ENCODE data around the gene HDDC2. TPM values are rescaled to one million over a fixed set of nuclear protein-coding genes. Genes with fewer than 3 reads are reported as not detected.

Gene HDDC2
- total and polyA plus RNA-seq, 2 of the 8 experiments (the other 6 are each of a cell fraction or from before 2014, with no cell fraction given): 89.3 to 129 TPM

- Histone ChIP-seq H3K4me3 (ENCODE audit: extremely low read depth in 1 of 4, insufficient read depth in 2 of 4, low read depth in 3 of 4, low read length in 4 of 4) (no peak overlapping the region), H2BK20ac (ENCODE audit: low read length) (no peak overlapping the region), H4K8ac (ENCODE audit: extremely low read depth, insufficient read depth, low read length) (no peak overlapping the region), H4K20me1 (replicated peaks in 1 of 2; ENCODE audit: control insufficient read depth in 1 of 2, insufficient read depth in 2 of 2, low read length in 2 of 2) (no peaks in the 10 kb centered on the region), H3K4ac (replicated peaks; ENCODE audit: insufficient read length, low read depth, low read length) (no peak overlapping the region), H2AFZ (ENCODE audit: low read length) (no peak overlapping the region), H3K36me3 (ENCODE audit: control insufficient read depth in 2 of 4, insufficient read depth in 4 of 4, low read length in 3 of 4) (peaks cover 0 to 14% (median 3%) of the 10 kb centered on the region in 4 experiments; a peak in 3 of 8 replicates), H4K91ac (replicated peaks; ENCODE audit: insufficient read length, low read length) (no peak overlapping the region), H3K4me1 (replicated peaks in 1 of 4; ENCODE audit: control insufficient read depth in 3 of 4, insufficient read depth in 4 of 4, low read length in 3 of 4) (no peaks in the 10 kb centered on the region), H3K23me2 (ENCODE audit: low read depth, low read length) (no peaks in the 10 kb centered on the region), H2BK5ac (ENCODE audit: low read depth, low read length) (no peak overlapping the region), H3K9me3 (ENCODE audit: insufficient read depth in 2 of 2, low read depth in 1 of 2, low read length in 1 of 2) (no peaks in the 10 kb centered on the region), H3K23ac (ENCODE audit: insufficient read length) (no peak overlapping the region), H3K79me1 (ENCODE audit: low read depth, low read length) (no peaks in the 10 kb centered on the region), H2BK120ac (replicated peaks; ENCODE audit: low read depth, low read length) (no peak overlapping the region), H2AK5ac (ENCODE audit: low read depth, low read length) (no peak overlapping the region), H3K14ac (ENCODE audit: insufficient read length) (no peak overlapping the region), H3K4me2 (ENCODE audit: insufficient read depth in 1 of 2, low read depth in 2 of 2, low read length in 2 of 2) (no peak overlapping the region), H3K27me3 (replicated peaks in 1 of 4; ENCODE audit: control insufficient read depth in 3 of 4, extremely low read depth in 1 of 4, insufficient read depth in 3 of 4, low read length in 3 of 4) (no peaks in the 10 kb centered on the region), H3K79me2 (ENCODE audit: control insufficient read depth in 1 of 2, insufficient read depth in 2 of 2, low read length in 2 of 2) (peaks cover 0 to 2% of the 10 kb centered on the region in 2 experiments; a peak in 1 of 4 replicates), H3K27ac (ENCODE audit: low read depth, low read length) (no peak overlapping the region), H2BK12ac (ENCODE audit: low read depth, low read length) (no peak overlapping the region), H3K56ac (replicated peaks; ENCODE audit: insufficient read length, low read depth, low read length) (no peak overlapping the region), H3K9ac (replicated peaks in 1 of 4; ENCODE audit: extremely low read depth in 1 of 4, low read depth in 3 of 4, low read length in 3 of 4) (no peak overlapping the region), H3K18ac (ENCODE audit: extremely low read depth, low read length) (no peak overlapping the region), H2BK15ac (ENCODE audit: low read length) (no peak overlapping the region), H4K5ac (ENCODE audit: insufficient read length, low read depth, low read length) (no peak overlapping the region)
- DNase-seq (ENCODE audit: low read depth in 1 of 2, low spot score in 2 of 2) (no peak), FAIRE-seq (no peak)
- ChIA-PET POLR2A (ENCODE audit: partially characterized antibody) (no interaction called here), CTCF (ENCODE audit: partially characterized antibody) (interaction anchor here (1.3 kb wide), 1 partner anchor 93 kb away, joined by 5 read pairs; no protein-coding TSS in a partner anchor)
- 95% methylated on average over 1 of the region's 1 CpG; no CpG with 5 or more reads in 1 of the 2 experiments for WGBS, 2 experiments (ENCODE audit: extremely low coverage in 1 of 2, insufficient coverage in 1 of 2, insufficient read length in 1 of 2, insufficient replicate concordance in 2 of 2, low coverage in 1 of 2, low lambda C conversion rate in 2 of 2, missing lambda C conversion rate in 1 of 2)
- TF ChIP-seq POLR2A (IDR thresholded peaks at IDR 0.05; ENCODE audit: control extremely low read depth in 1 of 2, low read depth in 2 of 2, low read length in 2 of 2): no peak
- TF ChIP-seq RXRA (IDR thresholded peaks at IDR 0.05; ENCODE audit: insufficient read depth, low read depth, low read length): no peak
- TF ChIP-seq MAX (IDR thresholded peaks at IDR 0.05): no peak
- no peak for TF ChIP-seq HDAC6 (IDR thresholded peaks at IDR 0.05; ENCODE audit: low read depth, low read length)
- no peak for TF ChIP-seq YY1 (IDR thresholded peaks at IDR 0.05; ENCODE audit: low read depth, low read length)
These were observed 15.8 kb downstream of the HDDC2 start for GRCh38 chr6:125285936-125286335.

Data from H1 (cell line).